ENCODE results near the gene ABLIM1.

Gene ABLIM1

GRCh38 chr10:114559636-114560035 is 98.4 kb downstream of the ABLIM1 start (continued):
- no peak for TF ChIP-seq ZFP69B (tag by site-specific recombination; IDR thresholded peaks at IDR 0.05)
- TF ChIP-seq ZFP3 (tag by site-specific recombination; IDR thresholded peaks at IDR 0.05; ENCODE audit: low read depth), result no peak
- TF ChIP-seq ZNF274 (IDR thresholded peaks at IDR 0.05; ENCODE audit: low read length), result no peak
- TF ChIP-seq ZNF274 (tag by site-specific recombination; IDR thresholded peaks at IDR 0.05; ENCODE audit: borderline replicate concordance), result no peak
- TF ChIP-seq ZXDB (tag by site-specific recombination; IDR thresholded peaks at IDR 0.05), result no peak
- no peak for TF ChIP-seq ZNF449 (tag by site-specific recombination; IDR thresholded peaks at IDR 0.05)
- TF ChIP-seq ZNF518A (tag by site-specific recombination; conservative IDR thresholded peaks at IDR 0.05; ENCODE audit: low read depth), result no peak
- TF ChIP-seq ZNF148 (tag by site-specific recombination; IDR thresholded peaks at IDR 0.05; ENCODE audit: borderline replicate concordance), result no peak
- no peak for TF ChIP-seq ZNF19 (tag by site-specific recombination; IDR thresholded peaks at IDR 0.05; ENCODE audit: low read depth)
- no peak for TF ChIP-seq ZNF112 (tag by site-specific recombination; IDR thresholded peaks at IDR 0.05)
- TF ChIP-seq ZNF580 (tag by site-specific recombination; IDR thresholded peaks at IDR 0.05), result no peak

- no peaks in the 10 kb centered on the region for H3K36me3 ChIP-seq (ENCODE audit: control insufficient read depth in 2 of 2, insufficient read depth in 1 of 2, low read length in 2 of 2)
- no peak overlapping the region for H3K4me3 ChIP-seq (ENCODE audit: low read depth, low read length)
- 0 out of 2 replicates have a peak, but pooled peaks cover 3% of the 10 kb centered on the region for H3K4me1 ChIP-seq (ENCODE audit: control insufficient read depth, insufficient read depth, low read length)
- H3K27ac ChIP-seq (ENCODE audit: extremely low read depth, low read depth, low read length), result no peak overlapping the region
- ChIA-PET POLR2A (no interaction called here), CTCF (interaction anchor here (1.4 kb wide), 1 partner anchor 228 kb away, joined by 5 read pairs; no protein-coding TSS in a partner anchor)
- peaks cover 2% of the 10 kb centered on the region for H3K9me3 ChIP-seq (ENCODE audit: control insufficient read depth, insufficient read depth, low read depth, low read length)
- TF ChIP-seq ZNF112 (tag by site-specific recombination; IDR thresholded peaks at IDR 0.05), result no peak
- no peak for TF ChIP-seq ZNF37A (tag by site-specific recombination; IDR thresholded peaks at IDR 0.05)
- no peak for TF ChIP-seq ZNF670 (tag by site-specific recombination; IDR thresholded peaks at IDR 0.05; ENCODE audit: low read depth)
- TF ChIP-seq ZNF473 (tag by site-specific recombination; IDR thresholded peaks at IDR 0.05), result no peak
- no peak for TF ChIP-seq ZSCAN16 (tag by site-specific recombination; IDR thresholded peaks at IDR 0.05)
- TF ChIP-seq ZNF280C (tag by site-specific recombination; IDR thresholded peaks at IDR 0.05), result no peak
- TF ChIP-seq ZNF518A (tag by site-specific recombination; conservative IDR thresholded peaks at IDR 0.05; ENCODE audit: low read depth), result no peak
- no peak for TF ChIP-seq ATF2 (tag by site-specific recombination; IDR thresholded peaks at IDR 0.05; ENCODE audit: low read depth)
- no peak for TF ChIP-seq ZNF561 (tag by site-specific recombination; IDR thresholded peaks at IDR 0.05; ENCODE audit: borderline replicate concordance)
Observed at GRCh38 chr10:114557854-114558253, 100.2 kb downstream of the ABLIM1 start.
